K562 (cell line): ENCODE measurements around the gene DENND6A. TPM values are rescaled to one million over a fixed set of nuclear protein-coding genes. Genes with fewer than 3 reads are reported as not detected.

Experiments
- BHLHE40 ChIP-seq: IDR thresholded peaks from 2 replicates; pipeline ENCODE4 v1.6.1; 2011; ENCODE audit warnings: low read length, improper control_type of control experiment
- DIDO1 ChIP-seq: fragments of 450-650 bp; IDR thresholded peaks from 2 replicates; pipeline ENCODE4 v1.6.1; 2016; ENCODE audit warnings: low read depth, missing biosample characterization, missing genetic modification characterization
- FOXJ3 ChIP-seq: sonication (generic); formaldehyde crosslinking; IDR thresholded peaks from 2 replicates; pipeline ENCODE4 v1.4.0; 2020; ENCODE audit warnings: mild to moderate bottlenecking, missing genetic modification reagents
- GATAD2A ChIP-seq: fragments of 450-650 bp; IDR thresholded peaks from 2 replicates; pipeline ENCODE4 v1.6.1; 2017
- MAFF ChIP-seq: IDR thresholded peaks from 2 replicates; pipeline ENCODE4 v1.6.1; 2012; ENCODE audit warnings: low read length, improper control_type of control experiment
- NFIC ChIP-seq: fragments of 450-650 bp; IDR thresholded peaks from 2 replicates; pipeline ENCODE4 v1.6.1; 2017; ENCODE audit warnings: mild to moderate bottlenecking, inconsistent platforms
- NRF1 ChIP-seq, 2 experiments: fragments of 450-650 bp; IDR thresholded peaks in 1 of 2; conservative IDR thresholded peaks in 1 of 2; 2 replicates each; pipeline ENCODE4 v1.6.1; 2014; ENCODE audit warnings: mild to moderate bottlenecking in 2 of 2
- PHF21A ChIP-seq: fragments of 450-650 bp; IDR thresholded peaks from 2 replicates; pipeline ENCODE4 v1.6.1; 2017; ENCODE audit warnings: low read depth, borderline replicate concordance
- POLR2A ChIP-seq: fragments of 450-650 bp; conservative IDR thresholded peaks from 2 replicates; pipeline ENCODE4 v1.6.1; 2016
- POLR2H ChIP-seq: IDR thresholded peaks from 2 replicates; pipeline ENCODE4 v1.6.1; 2016; ENCODE audit warnings: missing genetic modification characterization, low read depth, mild to moderate bottlenecking, control low read depth, missing compliant biosample characterization, moderate library complexity
- RBM25 ChIP-seq: fragments of 200-400 bp; formaldehyde crosslinking; IDR thresholded peaks from 2 replicates; pipeline ENCODE4 v1.6.1; 2018; ENCODE audit warnings: low read length, low read depth, moderate library complexity; ENCODE audit not compliant: severe bottlenecking
- RNF2 ChIP-seq: sonication (generic); IDR thresholded peaks from 2 replicates; pipeline ENCODE4 v1.6.1; 2016
- SETDB1 ChIP-seq: IDR thresholded peaks from one replicate; pipeline ENCODE4 v1.6.1; 2012; ENCODE audit warnings: low read length, control low read depth, inconsistent platforms
- SOX6 ChIP-seq: fragments of 450-650 bp; IDR thresholded peaks from 2 replicates; pipeline ENCODE4 v1.6.1; 2014; ENCODE audit warnings: mild to moderate bottlenecking
- WHSC1 ChIP-seq: IDR thresholded peaks from one replicate; pipeline ENCODE4 v1.6.1; 2012; ENCODE audit warnings: low read length, control low read depth, inconsistent platforms
- YBX1 ChIP-seq: fragments of 450-650 bp; IDR thresholded peaks from 2 replicates; pipeline ENCODE4 v1.7.1; 2016; ENCODE audit warnings: mild to moderate bottlenecking
- ZFP1 ChIP-seq: fragments of 450-650 bp; formaldehyde crosslinking; IDR thresholded peaks from 2 replicates; pipeline ENCODE4 v1.4.0; 2020; ENCODE audit warnings: mild to moderate bottlenecking, mixed read lengths
- ZNF696 ChIP-seq: fragments of 250-450 bp; sonication (Bioruptor Pico); conservative IDR thresholded peaks from 2 replicates; pipeline ENCODE4 v1.4.0; 2020; ENCODE audit warnings: mild to moderate bottlenecking, moderate library complexity
- polyA plus RNA-seq, 8 experiments: library from polyadenylated mRNA; depleted of rRNA in 4 of 8; stranded (reverse) in 5 of 8; unstranded in 3 of 8; fragments of >200 nt; fragmentation: Nextera tagmentation in 2 of 8; fragmentation: Illumina TruSeq in 1 of 8; extraction: Ambion mirVana in 2 of 8; extraction: Trizol in 1 of 8; gene quantifications; 2 replicates each; pipeline versions ENCODE4 v1.2.1 to v1.2.3, GENCODE V29; 2011 to 2014; ENCODE audit warnings: inconsistent platforms in 1 of 8, missing spikeins in 1 of 8
- total RNA-seq, 7 experiments: library from RNA; depleted of rRNA in 6 of 7; stranded (reverse); fragments of >200 nt in 6 of 7; fragmentation: Illumina TruSeq in 2 of 7; extraction: Trizol in 2 of 7; gene quantifications; 2 replicates each; pipeline versions ENCODE4 v1.2.1 to v1.2.3, GENCODE V29; 2011 to 2021; ENCODE audit warnings: low replicate concordance in 1 of 7
- TF ChIP-seq, protein P1 (sequence below), 3 experiments: fragments of 200-800 bp in 1 of 3; fragments of 250-450 bp in 1 of 3; fragments of 450-650 bp in 1 of 3; sonication (Bioruptor Pico) in 1 of 3; sonication (Bioruptor generic) in 1 of 3; formaldehyde crosslinking in 1 of 3; IDR thresholded peaks; 2 replicates each; pipeline versions ENCODE4 v1.6.1 to v1.8.0; 2016 to 2022; ENCODE audit warnings: mild to moderate bottlenecking in 2 of 3, missing genetic modification characterization in 2 of 3, missing compliant biosample characterization in 1 of 3, moderate library complexity in 1 of 3
- TF ChIP-seq, protein P2 (sequence below): fragments of 250-450 bp; sonication (Bioruptor Pico); IDR thresholded peaks from 2 replicates; pipeline ENCODE4 v1.6.1; 2021; ENCODE audit warnings: mild to moderate bottlenecking
- TF ChIP-seq, protein P3 (sequence below): fragments of 250-450 bp; sonication (Bioruptor Pico); IDR thresholded peaks from 2 replicates; pipeline ENCODE4 v1.5.0; 2021
- TF ChIP-seq, protein P4 (sequence below): IDR thresholded peaks from 2 replicates; pipeline ENCODE4 v1.6.1; 2011; ENCODE audit warnings: borderline replicate concordance, low read depth, mild to moderate bottlenecking, moderate library complexity, low read length; ENCODE audit not compliant: insufficient read depth, poor library complexity, severe bottlenecking
- TF ChIP-seq, protein P5 (sequence below): sonication (generic); IDR thresholded peaks from 2 replicates; pipeline ENCODE4 v1.6.1; 2016

DENND6A gene
- total and polyA plus RNA-seq, 9 of the 15 experiments (the other 6 are each of a cell fraction or from before 2014, with no cell fraction given), result 1.5 to 12.7 (median 7.1) TPM

DNA sequence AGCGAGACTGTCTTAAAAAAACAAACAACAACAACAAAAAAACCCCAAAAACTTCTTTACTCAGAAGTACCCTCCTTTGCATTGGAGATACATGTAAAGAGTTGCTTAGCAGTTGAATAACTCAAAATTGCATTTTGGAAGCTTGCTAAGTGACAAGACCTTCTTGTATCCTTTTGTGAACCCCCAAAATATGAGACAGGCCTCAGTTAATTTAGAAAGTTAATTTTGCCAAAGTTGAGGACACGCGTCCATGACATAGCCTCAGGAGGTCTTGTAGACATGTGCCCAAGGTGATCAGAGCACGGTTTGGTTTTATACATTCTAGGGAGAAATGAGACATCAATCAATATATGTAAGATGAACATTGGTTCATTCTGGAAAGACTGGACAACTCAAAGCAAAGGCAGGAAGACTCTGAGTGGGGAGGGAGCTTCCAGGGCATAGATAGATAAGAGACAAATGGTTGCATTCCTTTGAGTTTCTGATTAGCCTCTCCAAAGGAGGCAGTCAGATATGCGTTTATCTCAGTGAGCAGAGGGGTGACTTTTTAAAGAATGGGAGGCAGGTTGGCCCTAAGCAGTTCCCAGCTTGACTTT lies 94.0 kb downstream of the DENND6A start (continued):
- TF ChIP-seq, protein P1, sequence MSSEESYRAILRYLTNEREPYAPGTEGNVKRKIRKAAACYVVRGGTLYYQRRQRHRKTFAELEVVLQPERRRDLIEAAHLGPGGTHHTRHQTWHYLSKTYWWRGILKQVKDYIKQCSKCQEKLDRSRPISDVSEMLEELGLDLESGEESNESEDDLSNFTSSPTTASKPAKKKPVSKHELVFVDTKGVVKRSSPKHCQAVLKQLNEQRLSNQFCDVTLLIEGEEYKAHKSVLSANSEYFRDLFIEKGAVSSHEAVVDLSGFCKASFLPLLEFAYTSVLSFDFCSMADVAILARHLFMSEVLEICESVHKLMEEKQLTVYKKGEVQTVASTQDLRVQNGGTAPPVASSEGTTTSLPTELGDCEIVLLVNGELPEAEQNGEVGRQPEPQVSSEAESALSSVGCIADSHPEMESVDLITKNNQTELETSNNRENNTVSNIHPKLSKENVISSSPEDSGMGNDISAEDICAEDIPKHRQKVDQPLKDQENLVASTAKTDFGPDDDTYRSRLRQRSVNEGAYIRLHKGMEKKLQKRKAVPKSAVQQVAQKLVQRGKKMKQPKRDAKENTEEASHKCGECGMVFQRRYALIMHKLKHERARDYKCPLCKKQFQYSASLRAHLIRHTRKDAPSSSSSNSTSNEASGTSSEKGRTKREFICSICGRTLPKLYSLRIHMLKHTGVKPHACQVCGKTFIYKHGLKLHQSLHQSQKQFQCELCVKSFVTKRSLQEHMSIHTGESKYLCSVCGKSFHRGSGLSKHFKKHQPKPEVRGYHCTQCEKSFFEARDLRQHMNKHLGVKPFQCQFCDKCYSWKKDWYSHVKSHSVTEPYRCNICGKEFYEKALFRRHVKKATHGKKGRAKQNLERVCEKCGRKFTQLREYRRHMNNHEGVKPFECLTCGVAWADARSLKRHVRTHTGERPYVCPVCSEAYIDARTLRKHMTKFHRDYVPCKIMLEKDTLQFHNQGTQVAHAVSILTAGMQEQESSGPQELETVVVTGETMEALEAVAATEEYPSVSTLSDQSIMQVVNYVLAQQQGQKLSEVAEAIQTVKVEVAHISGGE (CRISPR knock-in tag; IDR thresholded peaks at IDR 0.05), result 0 out of 6 replicates have a peak, but pooled peaks of 1 of the 3 experiments have one; percentile 44
- no peak for TF ChIP-seq DIDO1 (tag)
- TF ChIP-seq, protein P2, sequence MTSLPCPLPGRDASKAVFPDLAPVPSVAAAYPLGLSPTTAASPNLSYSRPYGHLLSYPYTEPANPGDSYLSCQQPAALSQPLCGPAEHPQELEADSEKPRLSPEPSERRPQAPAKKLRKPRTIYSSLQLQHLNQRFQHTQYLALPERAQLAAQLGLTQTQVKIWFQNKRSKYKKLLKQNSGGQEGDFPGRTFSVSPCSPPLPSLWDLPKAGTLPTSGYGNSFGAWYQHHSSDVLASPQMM (CRISPR knock-in tag), result no peak
- TF ChIP-seq PHF21A, result no peak
- TF ChIP-seq RNF2, result no peak; the same call in 1 of the 2 replicates
- no peak for TF ChIP-seq NRF1 (conservative IDR thresholded peaks at IDR 0.05 in 1 of 2, IDR thresholded peaks at IDR 0.05 in 1 of 2)
- no peak for TF ChIP-seq YBX1
- TF ChIP-seq, protein P3, sequence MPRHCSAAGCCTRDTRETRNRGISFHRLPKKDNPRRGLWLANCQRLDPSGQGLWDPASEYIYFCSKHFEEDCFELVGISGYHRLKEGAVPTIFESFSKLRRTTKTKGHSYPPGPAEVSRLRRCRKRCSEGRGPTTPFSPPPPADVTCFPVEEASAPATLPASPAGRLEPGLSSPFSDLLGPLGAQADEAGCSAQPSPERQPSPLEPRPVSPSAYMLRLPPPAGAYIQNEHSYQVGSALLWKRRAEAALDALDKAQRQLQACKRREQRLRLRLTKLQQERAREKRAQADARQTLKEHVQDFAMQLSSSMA (CRISPR knock-in tag), result no peak
- TF ChIP-seq POLR2A, result peak; percentile 64
- TF ChIP-seq, protein P4, sequence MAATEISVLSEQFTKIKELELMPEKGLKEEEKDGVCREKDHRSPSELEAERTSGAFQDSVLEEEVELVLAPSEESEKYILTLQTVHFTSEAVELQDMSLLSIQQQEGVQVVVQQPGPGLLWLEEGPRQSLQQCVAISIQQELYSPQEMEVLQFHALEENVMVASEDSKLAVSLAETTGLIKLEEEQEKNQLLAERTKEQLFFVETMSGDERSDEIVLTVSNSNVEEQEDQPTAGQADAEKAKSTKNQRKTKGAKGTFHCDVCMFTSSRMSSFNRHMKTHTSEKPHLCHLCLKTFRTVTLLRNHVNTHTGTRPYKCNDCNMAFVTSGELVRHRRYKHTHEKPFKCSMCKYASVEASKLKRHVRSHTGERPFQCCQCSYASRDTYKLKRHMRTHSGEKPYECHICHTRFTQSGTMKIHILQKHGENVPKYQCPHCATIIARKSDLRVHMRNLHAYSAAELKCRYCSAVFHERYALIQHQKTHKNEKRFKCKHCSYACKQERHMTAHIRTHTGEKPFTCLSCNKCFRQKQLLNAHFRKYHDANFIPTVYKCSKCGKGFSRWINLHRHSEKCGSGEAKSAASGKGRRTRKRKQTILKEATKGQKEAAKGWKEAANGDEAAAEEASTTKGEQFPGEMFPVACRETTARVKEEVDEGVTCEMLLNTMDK, result no peak
- no peak for TF ChIP-seq SETDB1
- TF ChIP-seq ZFP1 (CRISPR knock-in tag), result no peak
- TF ChIP-seq ZNF696 (CRISPR knock-in tag), result no peak
- 0 out of 2 replicates have a peak, but pooled peaks have one; percentile 17 for TF ChIP-seq GATAD2A
- peak; percentile 87 for TF ChIP-seq NFIC
- no peak for TF ChIP-seq MAFF
- TF ChIP-seq POLR2H (tag), result no peak
- peak; percentile 88 for TF ChIP-seq SOX6
- TF ChIP-seq, protein P5, sequence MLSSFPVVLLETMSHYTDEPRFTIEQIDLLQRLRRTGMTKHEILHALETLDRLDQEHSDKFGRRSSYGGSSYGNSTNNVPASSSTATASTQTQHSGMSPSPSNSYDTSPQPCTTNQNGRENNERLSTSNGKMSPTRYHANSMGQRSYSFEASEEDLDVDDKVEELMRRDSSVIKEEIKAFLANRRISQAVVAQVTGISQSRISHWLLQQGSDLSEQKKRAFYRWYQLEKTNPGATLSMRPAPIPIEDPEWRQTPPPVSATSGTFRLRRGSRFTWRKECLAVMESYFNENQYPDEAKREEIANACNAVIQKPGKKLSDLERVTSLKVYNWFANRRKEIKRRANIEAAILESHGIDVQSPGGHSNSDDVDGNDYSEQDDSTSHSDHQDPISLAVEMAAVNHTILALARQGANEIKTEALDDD, result 0 out of 2 replicates have a peak, but pooled peaks have one; percentile 15
- TF ChIP-seq FOXJ3 (CRISPR knock-in tag), result no peak
- no peak for TF ChIP-seq RBM25
- TF ChIP-seq BHLHE40, result no peak
- no peak for TF ChIP-seq WHSC1
